Amygdala (tissue), 56 donors: ENCODE data around the gene PCDH10.
"Not testable (repeated sequence)": the region's sequence is repeated elsewhere in the genome, so short reads cannot be mapped to it uniquely, and the experiment has no call there.

Experiments
- DNase-seq, 56 donors: peaks; one replicate each; lab custom pipeline; 2025; lab: John Stamatoyannopoulos, UW

Gene PCDH10

DNA sequence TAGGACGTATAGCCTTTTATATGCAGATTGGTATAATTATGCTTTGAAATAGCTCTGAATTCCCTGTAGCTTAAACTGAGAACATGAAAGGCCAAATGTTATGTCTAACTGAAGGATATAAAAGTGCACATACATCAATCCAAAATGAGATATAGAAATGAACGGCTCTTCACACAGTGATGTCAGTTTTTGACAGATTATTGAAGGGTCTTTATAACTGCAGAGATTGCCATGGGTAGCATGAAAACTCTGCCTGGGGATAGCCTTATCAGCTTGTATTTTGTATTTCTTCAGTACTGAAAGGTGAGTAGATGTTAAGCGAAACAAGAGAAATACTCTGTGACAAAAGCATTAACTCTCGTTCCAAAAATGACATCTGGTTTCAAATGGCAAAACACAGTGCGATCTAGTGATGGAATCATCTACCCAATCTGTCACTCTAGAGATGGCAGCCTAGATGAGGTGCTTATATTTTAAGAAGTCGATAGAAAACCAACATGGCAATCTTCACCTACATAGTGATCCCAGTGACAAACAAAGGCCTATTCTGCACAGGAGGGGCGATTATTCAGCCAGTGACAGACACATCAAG, 59.7 kb downstream of the PCDH10 start:
- DNase-seq: no peak

DNA sequence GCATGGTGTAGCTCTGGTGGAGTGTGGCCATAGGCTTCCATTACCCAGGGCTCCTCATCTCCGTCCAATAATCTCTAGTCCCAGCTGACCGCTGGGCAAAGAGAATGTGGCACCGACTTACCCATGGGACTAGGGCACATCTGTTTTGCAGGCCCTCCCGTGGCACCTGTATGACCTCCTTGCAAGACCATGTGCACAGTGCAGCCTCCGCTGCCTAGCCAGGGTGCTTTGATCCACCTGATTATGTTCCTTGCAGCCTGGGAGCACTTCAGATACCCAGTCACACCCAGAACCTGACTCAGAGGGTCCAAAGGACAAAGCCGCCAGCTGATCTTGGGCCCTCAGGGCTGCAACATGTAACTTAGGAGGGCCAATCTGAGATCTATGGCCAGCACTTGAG, 84.8 kb downstream of the PCDH10 start:
- DNase-seq: no peak

DNA sequence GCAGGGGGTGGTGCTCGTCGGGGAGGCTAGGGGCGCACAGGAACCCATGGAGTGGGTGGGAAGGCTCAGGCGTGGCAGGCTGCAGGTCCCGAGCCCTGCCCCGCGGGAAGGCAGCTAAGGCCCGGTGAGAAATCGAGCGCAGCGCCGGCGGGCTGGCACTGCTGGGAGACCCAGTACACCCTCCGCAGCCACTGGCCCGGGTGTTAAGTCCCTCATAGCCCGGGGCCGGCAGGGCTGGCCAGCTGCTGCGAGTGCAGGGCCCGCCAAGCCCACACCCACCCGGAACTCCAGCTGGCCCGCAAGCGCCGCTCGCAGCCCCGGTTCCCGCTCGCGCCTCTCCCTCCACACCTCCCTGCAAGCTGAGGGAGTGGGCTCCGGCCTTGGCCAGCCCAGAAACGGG, 91.4 kb downstream of the PCDH10 start:
- DNase-seq: not testable (repeated sequence)
